Liver (tissue), 3 donors: Measurements from ENCODE around the gene KIAA0586.

Experiments
- TF ChIP-seq, protein P1 (sequence below): fragments of 150-350 bp; IDR thresholded peaks from 2 replicates; pipeline ENCODE4 v1.5.1; 2017; ENCODE audit warnings: improper control_type of control experiment, low read depth, low read length; ENCODE audit not compliant: missing input control
- TF ChIP-seq, protein P2 (sequence below): IDR thresholded peaks from 2 replicates; pipeline ENCODE4 v1.6.1; 2016; ENCODE audit warnings: antibody characterized with exemption
- TF ChIP-seq, protein P3 (sequence below): IDR thresholded peaks from 2 replicates; pipeline ENCODE4 v1.6.1; 2016; ENCODE audit warnings: antibody characterized with exemption
- donor health status: healthy.
- donor health status: healthy.

DNA sequence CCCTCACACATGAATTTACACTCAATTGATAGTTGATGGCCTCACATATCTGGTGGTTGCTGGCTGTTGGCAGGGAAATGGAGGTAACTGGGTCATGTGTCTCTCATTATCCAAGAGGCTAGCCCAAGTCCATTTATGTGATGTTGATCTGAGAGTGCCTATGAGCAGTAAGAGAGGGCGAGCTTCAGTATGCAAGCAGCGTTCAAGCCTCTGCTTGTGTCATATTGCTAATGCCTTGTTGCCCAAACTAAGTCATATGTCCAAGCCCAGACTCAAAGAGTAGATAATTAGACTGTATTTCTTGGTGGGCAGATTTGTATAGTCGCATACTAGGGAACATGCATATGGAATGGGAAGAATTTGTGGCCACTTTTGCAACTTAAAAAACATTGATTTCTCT, 126.4 kb downstream of the KIAA0586 start:
- TF ChIP-seq, protein P1, sequence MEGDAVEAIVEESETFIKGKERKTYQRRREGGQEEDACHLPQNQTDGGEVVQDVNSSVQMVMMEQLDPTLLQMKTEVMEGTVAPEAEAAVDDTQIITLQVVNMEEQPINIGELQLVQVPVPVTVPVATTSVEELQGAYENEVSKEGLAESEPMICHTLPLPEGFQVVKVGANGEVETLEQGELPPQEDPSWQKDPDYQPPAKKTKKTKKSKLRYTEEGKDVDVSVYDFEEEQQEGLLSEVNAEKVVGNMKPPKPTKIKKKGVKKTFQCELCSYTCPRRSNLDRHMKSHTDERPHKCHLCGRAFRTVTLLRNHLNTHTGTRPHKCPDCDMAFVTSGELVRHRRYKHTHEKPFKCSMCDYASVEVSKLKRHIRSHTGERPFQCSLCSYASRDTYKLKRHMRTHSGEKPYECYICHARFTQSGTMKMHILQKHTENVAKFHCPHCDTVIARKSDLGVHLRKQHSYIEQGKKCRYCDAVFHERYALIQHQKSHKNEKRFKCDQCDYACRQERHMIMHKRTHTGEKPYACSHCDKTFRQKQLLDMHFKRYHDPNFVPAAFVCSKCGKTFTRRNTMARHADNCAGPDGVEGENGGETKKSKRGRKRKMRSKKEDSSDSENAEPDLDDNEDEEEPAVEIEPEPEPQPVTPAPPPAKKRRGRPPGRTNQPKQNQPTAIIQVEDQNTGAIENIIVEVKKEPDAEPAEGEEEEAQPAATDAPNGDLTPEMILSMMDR: no peak
- TF ChIP-seq, protein P2, sequence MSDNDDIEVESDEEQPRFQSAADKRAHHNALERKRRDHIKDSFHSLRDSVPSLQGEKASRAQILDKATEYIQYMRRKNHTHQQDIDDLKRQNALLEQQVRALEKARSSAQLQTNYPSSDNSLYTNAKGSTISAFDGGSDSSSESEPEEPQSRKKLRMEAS: no peak
- TF ChIP-seq, protein P3, sequence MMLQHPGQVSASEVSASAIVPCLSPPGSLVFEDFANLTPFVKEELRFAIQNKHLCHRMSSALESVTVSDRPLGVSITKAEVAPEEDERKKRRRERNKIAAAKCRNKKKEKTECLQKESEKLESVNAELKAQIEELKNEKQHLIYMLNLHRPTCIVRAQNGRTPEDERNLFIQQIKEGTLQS: no peak
